Measurements from ENCODE around the gene RELT. TPM values are rescaled to one million over a fixed set of nuclear protein-coding genes. Genes with fewer than 3 reads are reported as not detected.
A peak's percentile ranks its signal among the peaks of the same experiment; 100 is the strongest.

The RELT gene
- total RNA-seq, 1 donor: 4.6 TPM

DNA sequence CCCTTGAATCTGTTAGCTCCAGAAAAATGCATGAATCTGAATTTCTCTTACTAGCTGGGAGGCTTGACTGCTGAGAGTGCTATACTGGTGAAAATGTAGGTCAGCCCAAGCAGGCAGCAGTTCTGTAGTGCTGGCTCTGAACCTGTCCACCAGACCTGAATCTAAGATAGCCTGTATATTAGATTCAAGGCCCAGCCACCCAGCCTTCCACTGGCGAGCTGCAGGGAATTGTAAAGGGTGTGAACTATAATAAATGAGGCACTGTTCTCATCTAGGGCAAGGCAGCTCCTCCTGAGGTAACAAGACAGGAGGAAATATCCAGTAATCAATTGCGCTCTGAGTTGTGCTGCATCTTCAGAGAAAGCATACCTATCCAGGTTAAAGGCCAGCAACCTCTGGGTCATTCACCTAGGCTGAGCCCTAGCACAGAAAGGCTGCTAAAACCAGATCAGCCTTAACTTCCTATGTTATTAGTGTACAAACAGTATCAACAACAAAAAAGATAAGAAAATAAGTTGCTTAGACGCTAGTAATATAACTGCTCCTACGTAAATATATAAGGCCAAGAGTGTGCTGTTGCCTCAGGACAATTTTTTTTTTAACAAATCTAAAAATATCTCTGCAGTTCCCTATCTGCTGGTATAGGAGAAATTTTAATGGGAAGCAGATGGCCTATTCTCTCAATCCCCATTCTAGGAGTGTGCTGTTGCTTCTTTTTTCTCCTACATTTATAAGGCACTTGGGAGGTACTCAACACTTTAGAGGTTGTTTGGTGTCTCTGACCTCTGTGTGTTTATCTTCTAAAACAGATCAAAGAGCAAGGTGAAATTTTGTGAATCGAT, 63.0 kb downstream of the RELT start:
- TF ChIP-seq CTCF (IDR thresholded peaks at IDR 0.05; ENCODE audit: insufficient read depth, low read length): no peak
- H3K4me3 ChIP-seq (ENCODE audit: low read depth, low read length): no peak overlapping the region
- peak; percentile 63 for DNase-seq (ENCODE audit: low read depth)

GRCh38 chr11:73445980-73446379, 69.8 kb downstream of the RELT start:
- H3K4me3 ChIP-seq (ENCODE audit: low read depth, low read length): no peak overlapping the region
- DNase-seq (ENCODE audit: low read depth): no peak
- no peak for TF ChIP-seq CTCF (IDR thresholded peaks at IDR 0.05; ENCODE audit: insufficient read depth, low read length)

DNA sequence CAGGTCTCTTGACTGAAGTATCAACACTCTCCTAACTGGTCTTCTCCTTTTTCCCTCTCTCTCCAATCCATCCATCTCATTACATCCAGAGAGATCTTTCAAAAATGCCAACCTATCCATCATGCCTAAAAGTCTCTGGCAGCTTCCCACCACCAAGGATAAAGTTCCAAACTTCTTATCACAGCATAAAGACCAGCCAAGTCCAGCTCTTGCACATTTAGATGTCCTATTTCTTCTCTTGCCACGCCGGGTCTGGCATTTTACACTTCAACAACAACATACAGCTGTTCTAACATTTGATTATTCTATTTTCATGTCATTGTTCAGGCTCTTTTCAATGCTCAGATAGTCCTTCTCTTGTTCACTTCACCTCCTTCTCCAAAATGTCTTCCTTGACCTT, 70.6 kb downstream of the RELT start:
- DNase-seq (ENCODE audit: low read depth): no peak
- no peak overlapping the region for H3K4me3 ChIP-seq (ENCODE audit: low read depth, low read length)
- TF ChIP-seq CTCF (IDR thresholded peaks at IDR 0.05; ENCODE audit: insufficient read depth, low read length): no peak

Other genes starting within 250 kb of the RELT start
- gene FCHSD2, start 234.1 kb upstream of the RELT start, total RNA-seq (ENCODE audit: low replicate concordance): 11.3 and 14.9 TPM in 2 replicates
- gene P2RY2, start 158.1 kb upstream of the RELT start, total RNA-seq (ENCODE audit: low replicate concordance): 0.18 TPM in 1 of 2 replicates, not detected in the other
- gene P2RY6, start 104.1 kb upstream of the RELT start, total RNA-seq (ENCODE audit: low replicate concordance): 1.2 TPM in 1 of 2 replicates, not detected in the other
- gene ARHGEF17, start 68.1 kb upstream of the RELT start, total RNA-seq (ENCODE audit: low replicate concordance): 30.3 and 70.3 TPM in 2 replicates
- 15.5 and 40.0 TPM in 2 replicates for gene FAM168A, start 221.7 kb downstream of the RELT start, total RNA-seq (ENCODE audit: low replicate concordance)